ENCODE measurements around the gene DCLK2. TPM values are rescaled to one million over a fixed set of nuclear protein-coding genes. Genes with fewer than 3 reads are reported as not detected.

DCLK2 gene
- total RNA-seq, 1 donor from 2014 or later: 3.4 TPM

DNA sequence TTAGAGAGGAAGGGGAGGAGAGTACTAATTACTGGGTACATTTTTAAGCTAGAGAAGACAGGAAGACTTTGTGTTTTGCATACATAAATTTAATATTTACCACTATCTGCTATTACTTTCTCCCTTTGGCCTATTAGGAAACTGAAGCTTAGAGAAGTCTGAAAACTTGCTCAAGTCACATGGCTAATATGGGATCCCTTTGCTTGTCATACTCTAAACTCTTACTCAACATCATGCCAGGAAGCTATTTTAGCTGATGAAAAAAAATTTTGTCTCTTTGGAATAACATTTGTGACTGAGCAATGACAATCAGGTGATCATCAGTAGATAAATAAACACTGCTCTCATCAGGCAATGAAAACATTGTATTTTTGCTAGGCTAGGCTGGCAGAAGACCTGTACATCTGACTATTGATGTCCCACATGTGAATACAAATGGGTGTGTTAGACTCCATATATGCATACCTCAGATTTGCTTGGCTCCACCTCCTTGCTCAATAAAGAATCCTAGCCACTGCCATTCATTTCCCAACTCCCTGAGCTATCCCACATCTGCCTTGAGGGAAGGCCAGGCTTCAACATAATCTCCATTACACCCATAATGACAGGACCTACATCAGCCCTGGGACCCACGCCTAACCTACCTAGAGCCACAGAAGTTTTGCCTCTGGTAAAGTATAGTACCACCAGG lies 17.0 kb upstream of the DCLK2 start:
- Histone ChIP-seq H3K27me3 (ENCODE audit: control insufficient read depth, insufficient read depth, low read length) (no peaks in the 10 kb centered on the region), H3K4me3 (ENCODE audit: low read depth, low read length) (no peak overlapping the region), H3K36me3 (ENCODE audit: control insufficient read depth, insufficient read depth, low read length) (no peaks in the 10 kb centered on the region)
- no peak for DNase-seq (ENCODE audit: low read depth)
- no peak for TF ChIP-seq CTCF (IDR thresholded peaks at IDR 0.05; ENCODE audit: insufficient read depth, low read length, poor library complexity, severe bottlenecking)

- Histone ChIP-seq H3K27me3 (ENCODE audit: control insufficient read depth, insufficient read depth, low read length) (no peaks in the 10 kb centered on the region), H3K4me3 (ENCODE audit: low read depth, low read length) (no peak overlapping the region), H3K36me3 (ENCODE audit: control insufficient read depth, insufficient read depth, low read length) (no peaks in the 10 kb centered on the region)
- DNase-seq (ENCODE audit: low read depth): no peak
- TF ChIP-seq CTCF (IDR thresholded peaks at IDR 0.05; ENCODE audit: insufficient read depth, low read length, poor library complexity, severe bottlenecking): no peak
These were observed 15.1 kb upstream of the DCLK2 start for GRCh38 chr4:150063128-150063527.

DNA sequence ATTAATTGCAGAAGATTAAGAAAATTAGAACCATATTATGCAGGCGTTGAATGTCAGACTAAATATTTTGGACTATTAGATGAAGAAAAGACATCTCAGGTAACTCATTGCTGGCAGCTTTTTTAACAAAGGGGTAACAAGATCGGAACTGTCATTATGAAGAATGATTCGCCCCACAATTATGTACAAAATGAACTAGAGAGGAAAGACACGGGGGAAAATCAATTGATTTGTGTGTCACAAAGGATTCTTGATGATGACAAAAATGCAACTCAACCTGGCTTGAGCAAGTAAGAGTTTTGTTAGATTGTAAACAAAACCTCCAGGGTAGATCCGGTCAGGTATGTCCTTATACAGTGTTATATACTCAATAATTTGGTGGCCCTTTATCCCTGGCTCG lies 12.5 kb upstream of the DCLK2 start:
- no peaks in the 10 kb centered on the region for H3K27me3 ChIP-seq (ENCODE audit: control insufficient read depth, insufficient read depth, low read length)
- no peaks in the 10 kb centered on the region for H3K36me3 ChIP-seq (ENCODE audit: control insufficient read depth, insufficient read depth, low read length)
- no peak for TF ChIP-seq CTCF (IDR thresholded peaks at IDR 0.05; ENCODE audit: insufficient read depth, low read length, poor library complexity, severe bottlenecking)
- no peak overlapping the region for H3K4me3 ChIP-seq (ENCODE audit: low read depth, low read length)
- DNase-seq (ENCODE audit: low read depth): no peak

DNA sequence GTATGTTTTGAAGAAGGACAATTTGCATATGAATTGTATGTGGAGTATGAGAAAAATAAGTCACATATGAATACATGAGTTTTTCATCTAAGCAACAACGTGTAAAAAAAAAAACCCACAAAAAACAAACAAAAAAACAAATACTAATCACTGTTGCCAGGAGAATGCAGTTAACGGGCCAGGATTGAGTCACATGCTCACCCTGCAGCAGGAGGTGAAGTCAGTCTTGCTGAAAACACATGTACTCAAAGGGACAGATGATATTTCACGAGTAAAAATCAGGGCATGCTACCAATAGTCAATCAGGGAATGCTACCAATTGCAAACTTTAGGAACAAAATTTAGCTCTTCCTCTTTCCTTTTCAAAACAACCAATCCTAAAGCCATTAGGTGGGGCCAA lies 10.4 kb upstream of the DCLK2 start:
- no peak for TF ChIP-seq CTCF (IDR thresholded peaks at IDR 0.05; ENCODE audit: insufficient read depth, low read length, poor library complexity, severe bottlenecking)
- DNase-seq (ENCODE audit: low read depth): no peak
- no peaks in the 10 kb centered on the region for H3K27me3 ChIP-seq (ENCODE audit: control insufficient read depth, insufficient read depth, low read length)
- H3K4me3 ChIP-seq (ENCODE audit: low read depth, low read length): no peak overlapping the region
- no peaks in the 10 kb centered on the region for H3K36me3 ChIP-seq (ENCODE audit: control insufficient read depth, insufficient read depth, low read length)

DNA sequence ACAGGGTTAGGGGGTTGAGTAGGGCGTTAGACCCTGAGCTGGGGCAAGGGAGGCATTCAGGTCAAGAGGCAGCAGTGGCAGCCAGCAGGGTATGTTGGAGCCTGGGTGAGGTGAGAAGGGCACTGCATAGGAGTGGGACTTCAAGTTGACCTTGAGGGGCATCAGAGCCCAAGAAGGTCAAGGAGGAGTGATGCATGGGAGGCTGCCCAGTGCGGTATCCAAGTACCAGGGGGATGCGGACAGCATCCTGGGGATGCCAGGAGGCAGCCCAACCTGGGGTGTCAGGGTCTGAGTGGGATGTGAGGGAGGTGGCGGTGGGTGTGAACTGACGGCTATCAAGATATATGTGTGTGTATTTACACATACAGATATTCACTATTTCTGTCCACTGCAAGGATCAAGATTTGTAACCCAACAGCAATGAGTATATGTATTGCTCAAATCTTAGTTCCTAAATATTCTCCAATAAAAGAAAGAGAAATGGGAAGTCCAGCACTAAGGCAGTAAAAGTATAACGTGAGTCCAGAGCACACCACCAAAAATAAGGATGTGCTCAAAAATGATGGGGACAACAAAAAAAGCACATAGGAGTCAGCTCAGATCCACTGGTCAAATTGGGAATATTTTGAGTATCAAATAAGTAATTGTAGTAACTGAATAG lies 9.8 kb upstream of the DCLK2 start:
- TF ChIP-seq CTCF (IDR thresholded peaks at IDR 0.05; ENCODE audit: insufficient read depth, low read length, poor library complexity, severe bottlenecking): no peak
- Histone ChIP-seq H3K36me3 (ENCODE audit: control insufficient read depth, insufficient read depth, low read length) (no peaks in the 10 kb centered on the region), H3K4me3 (ENCODE audit: low read depth, low read length) (no peak overlapping the region), H3K27me3 (ENCODE audit: control insufficient read depth, insufficient read depth, low read length) (no peaks in the 10 kb centered on the region)
- no peak for DNase-seq (ENCODE audit: low read depth)

GRCh38 chr4:150069353-150069752 lies 8.9 kb upstream of the DCLK2 start:
- no peaks in the 10 kb centered on the region for H3K27me3 ChIP-seq (ENCODE audit: control insufficient read depth, insufficient read depth, low read length)
- H3K36me3 ChIP-seq (ENCODE audit: control insufficient read depth, insufficient read depth, low read length): no peaks in the 10 kb centered on the region
- no peak for DNase-seq (ENCODE audit: low read depth)
- no peak for TF ChIP-seq CTCF (IDR thresholded peaks at IDR 0.05; ENCODE audit: insufficient read depth, low read length, poor library complexity, severe bottlenecking)
- no peak overlapping the region for H3K4me3 ChIP-seq (ENCODE audit: low read depth, low read length)
